Common myeloid progenitor, CD34-positive (primary cell): ENCODE data around the gene KLF2.

Experiments used
- CTCF ChIA-PET: fragments of 350-600 bp; sonication (Branson Sonifier 250); formaldehyde crosslinking; loops from one replicate; lab custom pipeline; 2021; ENCODE audit warnings: antibody characterized with exemption; lab: Charles Lee
- POLR2A ChIA-PET: fragments of 350-600 bp; sonication (Branson Sonifier 250); formaldehyde crosslinking; loops from one replicate; lab custom pipeline; 2021; ENCODE audit warnings: antibody characterized with exemption; lab: Charles Lee
- DNase-seq, 3 donors: peaks; one replicate each; pipeline versions ENCODE4 v3.0.0 to v3.0.0-alpha.2; 2013
- H3K27ac ChIP-seq, 2 experiments: 1 replicate in 1 of 2; 2 replicates in 1 of 2; pipeline ENCODE4 v1.7.0; 2013; ENCODE audit warnings: inconsistent platforms in 2 of 2, low read length in 2 of 2, mild to moderate bottlenecking in 2 of 2, low read depth in 1 of 2, moderate library complexity in 1 of 2; ENCODE audit not compliant: severe bottlenecking in 2 of 2, insufficient read depth in 1 of 2, poor library complexity in 1 of 2
- H3K27me3 ChIP-seq, 5 experiments: replicated peaks in 2 of 5; 1 replicate in 3 of 5; 2 replicates in 2 of 5; pipeline versions ENCODE4 v1.6.1 to v1.7.0; 2013; ENCODE audit warnings: low read length in 4 of 5, mild to moderate bottlenecking in 2 of 5, moderate library complexity in 2 of 5, inconsistent platforms in 1 of 5; ENCODE audit not compliant: insufficient read depth in 5 of 5, control insufficient read depth in 4 of 5
- H3K36me3 ChIP-seq, 4 experiments: 1 replicate in 2 of 4; 2 replicates in 2 of 4; pipeline versions ENCODE4 v1.6.1 to v1.7.0; 2013; ENCODE audit warnings: low read length in 3 of 4, control low read depth in 1 of 4, mild to moderate bottlenecking in 1 of 4; ENCODE audit not compliant: control insufficient read depth in 4 of 4, insufficient read depth in 4 of 4
- H3K4me1 ChIP-seq, 4 experiments: 1 replicate in 3 of 4; 2 replicates in 1 of 4; pipeline versions ENCODE4 v1.6.1 to v1.7.1; 2013; ENCODE audit warnings: low read length in 3 of 4, mild to moderate bottlenecking in 3 of 4, control low read depth in 1 of 4, inconsistent platforms in 1 of 4, moderate library complexity in 1 of 4; ENCODE audit not compliant: control insufficient read depth in 4 of 4, insufficient read depth in 4 of 4; ENCODE audit errors: control extremely low read depth in 1 of 4
- H3K4me3 ChIP-seq, 7 experiments: 1 replicate in 4 of 7; 2 replicates in 3 of 7; pipeline versions ENCODE4 v1.5.1 to v1.7.0; 2013; ENCODE audit warnings: mild to moderate bottlenecking in 7 of 7, low read length in 6 of 7, moderate library complexity in 6 of 7, inconsistent platforms in 2 of 7, low read depth in 2 of 7, control low read depth in 1 of 7; ENCODE audit not compliant: insufficient read depth in 4 of 7, control insufficient read depth in 1 of 7; ENCODE audit errors: extremely low read depth in 1 of 7
- H3K9me3 ChIP-seq, 5 experiments: 1 replicate in 4 of 5; 2 replicates in 1 of 5; pipeline versions ENCODE4 v1.6.1 to v1.7.1; 2013; ENCODE audit warnings: low read length in 4 of 5, mild to moderate bottlenecking in 2 of 5, inconsistent platforms in 1 of 5, low read depth in 1 of 5, moderate library complexity in 1 of 5; ENCODE audit not compliant: control insufficient read depth in 4 of 5, insufficient read depth in 2 of 5; ENCODE audit errors: control extremely low read depth in 1 of 5
- WGBS: methylation state at CpG from one replicate; pipeline ENCODE4 v1.1.5; 2013; ENCODE audit not compliant: insufficient coverage; 5-methylcytosine and 5-hydroxymethylcytosine counted together

The KLF2 gene

DNA sequence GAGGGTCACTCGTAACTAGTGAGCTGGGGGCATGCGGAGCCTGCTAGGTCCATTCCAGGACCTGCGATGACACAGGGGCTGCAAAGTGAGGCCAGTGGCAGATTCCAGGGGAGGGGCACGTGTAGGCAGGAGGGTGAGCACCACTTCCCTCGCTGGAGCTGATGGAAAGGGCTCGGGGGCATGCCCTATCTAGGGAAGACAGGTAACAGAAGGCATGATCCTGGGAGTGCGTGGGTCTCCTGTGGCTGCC lies 51.2 kb downstream of the KLF2 start:
- ChIA-PET CTCF (interaction anchor here (1.3 to 3.5 kb wide), 6 partner anchors 11 to 128 kb away, joined by 3 to 18 read pairs (median 6); no protein-coding TSS in a partner anchor), POLR2A (no interaction called here)
- no peaks in the 10 kb centered on the region for H3K27me3 ChIP-seq
- no peak for DNase-seq
- H3K27ac ChIP-seq = no peak overlapping the region
- no peak overlapping the region for H3K4me3 ChIP-seq
- H3K4me1 ChIP-seq = peaks cover 12 to 22% (median 18%) of the 10 kb centered on the region in 4 experiments
- 100% methylated on average over 5 of the region's 7 CpGs for WGBS
- H3K36me3 ChIP-seq = peaks cover 3 to 57% (median 43%) of the 10 kb centered on the region in 4 experiments
- H3K9me3 ChIP-seq = no peaks in the 10 kb centered on the region

DNA sequence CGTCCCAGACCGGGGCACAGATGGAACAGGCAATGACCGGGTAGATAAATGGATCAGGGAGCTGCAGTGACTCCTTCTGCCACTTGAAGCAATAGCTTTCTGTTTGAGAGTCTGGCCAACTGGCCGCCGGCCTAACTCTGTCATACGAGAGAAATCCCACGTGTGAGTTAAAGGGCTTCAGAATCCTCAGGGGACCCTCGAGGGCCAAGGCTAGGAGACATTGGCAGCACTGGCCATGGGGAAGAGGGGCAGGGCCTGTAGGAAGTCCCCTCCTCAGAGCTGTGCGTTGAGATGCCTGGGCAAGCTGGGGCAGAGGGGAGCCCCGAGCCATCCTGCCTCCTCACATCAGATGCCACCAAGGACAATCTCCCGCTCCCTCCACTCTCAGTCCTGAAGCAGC lies 51.6 kb downstream of the KLF2 start:
- Histone ChIP-seq H3K4me1 (peaks cover 11 to 18% (median 14%) of the 10 kb centered on the region in 4 experiments), H3K4me3 (no peak overlapping the region), H3K36me3 (peaks cover 3 to 61% (median 45%) of the 10 kb centered on the region in 4 experiments), H3K9me3 (no peaks in the 10 kb centered on the region), H3K27ac (no peak overlapping the region), H3K27me3 (no peaks in the 10 kb centered on the region)
- 96% methylated on average over 10 of the region's 11 CpGs for WGBS
- DNase-seq = no peak
- CTCF ChIA-PET = interaction anchor here (1.2 to 3.5 kb wide), 9 partner anchors 11 to 133 kb away, joined by 3 to 18 read pairs (median 5); no protein-coding TSS in a partner anchor
- POLR2A ChIA-PET = interaction anchor here (0.8 kb wide), 1 partner anchor 48 kb away, joined by 4 read pairs; no protein-coding TSS in a partner anchor

DNA sequence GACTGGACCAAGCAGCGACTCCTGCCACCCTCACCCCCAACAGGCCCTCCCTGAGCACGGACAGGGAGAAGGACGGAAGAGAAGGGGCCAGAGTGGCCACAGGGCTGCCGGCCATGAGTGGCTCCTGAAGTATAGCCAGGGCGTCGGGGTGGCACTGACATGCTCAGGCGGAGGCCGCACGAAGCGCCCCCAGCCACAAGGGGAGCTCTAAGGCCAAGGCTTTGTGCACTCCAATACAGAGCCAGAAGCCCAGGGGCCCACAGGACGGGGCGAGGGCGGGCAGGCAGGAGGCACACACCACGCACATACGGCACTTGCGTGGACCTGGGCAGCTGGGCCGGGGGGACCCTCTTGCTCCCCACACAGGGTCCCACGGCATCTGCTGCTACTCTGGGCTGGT lies 52.0 kb downstream of the KLF2 start:
- no peak overlapping the region for H3K27ac ChIP-seq
- H3K4me3 ChIP-seq = no peak overlapping the region
- ChIA-PET POLR2A (interaction anchor here (0.8 to 1.1 kb wide), 2 partner anchors 48 to 52 kb away, joined by 4 to 7 read pairs; partner anchors contain the start of gene KLF2), CTCF (interaction anchor here (1.0 to 3.5 kb wide), 12 partner anchors 10 to 133 kb away, joined by 3 to 18 read pairs (median 5); no protein-coding TSS in a partner anchor)
- WGBS = 93% methylated on average over 16 of the region's 18 CpGs
- H3K4me1 ChIP-seq = peaks cover 10 to 14% (median 10%) of the 10 kb centered on the region in 4 experiments
- no peaks in the 10 kb centered on the region for H3K9me3 ChIP-seq
- peaks cover 3 to 65% (median 49%) of the 10 kb centered on the region in 4 experiments for H3K36me3 ChIP-seq
- H3K27me3 ChIP-seq = no peaks in the 10 kb centered on the region
- DNase-seq = peak in 2 of 3 donors; percentile 32 to 42

DNA sequence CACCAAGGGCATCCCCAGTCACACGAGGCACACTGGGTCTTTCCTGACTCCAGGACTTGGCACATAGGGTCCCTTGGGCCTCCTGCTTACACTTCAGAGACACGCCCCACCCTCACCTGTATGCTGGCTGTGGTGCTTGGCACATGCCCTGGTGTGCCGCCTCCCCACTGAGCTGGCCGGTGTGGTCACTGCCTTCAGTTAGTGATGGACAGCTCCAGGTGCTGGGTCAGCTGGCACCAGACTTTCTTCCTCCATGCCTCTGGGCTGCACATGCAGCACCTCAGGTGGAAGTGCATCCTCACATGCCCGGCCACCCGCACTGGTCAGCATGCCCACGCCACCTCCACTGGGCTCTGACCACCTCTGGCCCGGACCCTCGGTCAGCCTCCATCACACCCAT lies 52.9 kb downstream of the KLF2 start:
- Histone ChIP-seq H3K9me3 (no peaks in the 10 kb centered on the region), H3K27ac (no peak overlapping the region), H3K4me1 (peaks cover under 1 to 5% (median 3%) of the 10 kb centered on the region in 4 experiments), H3K36me3 (peaks cover 3 to 69% (median 53%) of the 10 kb centered on the region in 4 experiments), H3K27me3 (no peaks in the 10 kb centered on the region), H3K4me3 (no peak overlapping the region)
- CTCF ChIA-PET = interaction anchor here (1.0 to 3.5 kb wide), 8 partner anchors 9 to 134 kb away, joined by 3 to 18 read pairs (median 5); no protein-coding TSS in a partner anchor
- 94% methylated on average over 3 of the region's 9 CpGs for WGBS
- no peak for DNase-seq
- POLR2A ChIA-PET = interaction anchor here (1.1 kb wide), 1 partner anchor 53 kb away, joined by 7 read pairs; the partner anchor contains the start of gene KLF2
